Globus pallidus (tissue), 1 donor: ENCODE measurements around the gene AVP.

ENCODE experiments used
- DNase-seq: peaks from one replicate; pipeline ENCODE4 v3.0.0-alpha.2; 2015; ENCODE audit warnings: low spot score

Gene AVP

DNA sequence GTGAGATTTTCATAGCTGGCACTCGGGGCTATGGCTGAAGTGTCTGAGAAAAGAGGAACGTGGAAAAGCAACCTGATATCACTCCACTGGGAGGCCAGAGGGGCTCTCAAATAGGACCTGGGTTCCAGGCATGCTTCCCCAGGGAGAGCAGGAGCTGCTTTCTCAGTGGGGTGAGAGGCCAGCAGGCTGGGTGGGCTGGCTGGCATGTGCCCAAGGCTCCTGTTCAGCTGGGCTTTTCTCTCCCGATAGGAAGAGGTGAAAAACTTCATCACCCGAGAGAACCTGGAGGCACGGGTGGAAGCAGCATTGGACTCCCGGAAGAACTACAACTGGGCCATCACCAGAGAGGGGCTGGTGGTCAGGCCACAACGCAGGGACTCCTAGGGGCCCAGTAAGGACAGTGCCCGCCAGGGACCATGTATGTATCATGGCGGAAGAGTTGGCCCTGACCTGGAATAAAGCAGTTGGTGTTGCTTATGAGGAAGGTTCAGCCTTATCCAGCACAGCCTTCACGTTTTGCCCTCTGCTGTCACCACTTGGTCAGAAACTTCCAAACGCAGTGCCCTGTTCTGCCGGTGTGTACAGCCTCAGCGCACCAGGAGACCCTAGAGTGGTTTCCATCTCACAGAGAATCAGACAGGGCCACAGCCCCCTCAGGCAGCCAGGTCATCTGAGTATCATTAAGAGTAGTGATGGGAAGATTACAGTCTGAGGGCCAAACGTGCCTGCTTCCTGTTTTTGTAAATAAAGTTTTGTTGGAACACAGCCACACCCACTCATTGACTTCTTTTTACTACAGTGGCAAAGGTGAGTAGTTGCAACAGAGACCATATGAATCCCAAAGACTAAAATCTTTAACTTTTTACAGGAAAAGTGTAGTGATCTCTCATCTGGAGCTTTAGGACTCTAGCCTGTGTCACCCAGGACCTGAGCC, 36.8 kb downstream of the AVP start:
- no peak for DNase-seq

DNA sequence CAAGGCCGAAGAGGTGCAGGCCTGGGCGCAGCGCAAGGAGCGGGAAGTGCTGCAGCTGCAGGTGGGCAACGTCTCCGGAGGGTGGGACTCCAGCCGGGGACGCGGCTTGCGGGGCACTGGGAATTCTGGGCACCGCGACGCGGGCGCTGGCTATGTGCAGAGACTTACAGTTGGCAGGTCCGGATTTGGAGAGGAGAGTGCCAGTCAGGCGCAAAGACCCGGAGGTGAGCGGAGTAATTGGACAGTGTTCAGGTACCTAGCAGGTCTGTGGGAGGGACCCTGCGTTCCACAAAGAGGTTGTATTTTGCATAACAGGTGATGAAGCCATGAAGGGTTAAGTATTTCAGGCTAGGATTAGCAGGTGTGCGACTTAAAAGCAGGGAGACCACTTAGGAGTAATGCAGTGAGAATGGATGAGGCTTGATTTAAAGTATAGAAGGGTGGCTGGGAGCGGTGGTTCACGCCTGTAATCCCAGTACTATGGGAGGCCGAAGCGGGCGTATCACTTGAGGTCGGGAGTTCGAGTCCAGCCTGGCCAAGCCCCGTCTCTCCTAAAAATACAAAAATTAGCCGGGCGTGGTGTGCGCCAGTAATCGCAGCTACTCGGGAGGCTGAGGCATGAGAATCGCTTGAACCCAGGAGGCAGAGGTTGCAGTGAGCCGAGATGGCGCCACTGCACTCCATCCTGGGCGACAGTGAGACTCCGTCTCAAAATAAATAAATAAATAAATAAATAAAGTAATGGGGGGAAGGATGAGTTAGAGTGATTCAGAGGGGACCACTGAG, 37.7 kb downstream of the AVP start:
- no peak for DNase-seq

DNA sequence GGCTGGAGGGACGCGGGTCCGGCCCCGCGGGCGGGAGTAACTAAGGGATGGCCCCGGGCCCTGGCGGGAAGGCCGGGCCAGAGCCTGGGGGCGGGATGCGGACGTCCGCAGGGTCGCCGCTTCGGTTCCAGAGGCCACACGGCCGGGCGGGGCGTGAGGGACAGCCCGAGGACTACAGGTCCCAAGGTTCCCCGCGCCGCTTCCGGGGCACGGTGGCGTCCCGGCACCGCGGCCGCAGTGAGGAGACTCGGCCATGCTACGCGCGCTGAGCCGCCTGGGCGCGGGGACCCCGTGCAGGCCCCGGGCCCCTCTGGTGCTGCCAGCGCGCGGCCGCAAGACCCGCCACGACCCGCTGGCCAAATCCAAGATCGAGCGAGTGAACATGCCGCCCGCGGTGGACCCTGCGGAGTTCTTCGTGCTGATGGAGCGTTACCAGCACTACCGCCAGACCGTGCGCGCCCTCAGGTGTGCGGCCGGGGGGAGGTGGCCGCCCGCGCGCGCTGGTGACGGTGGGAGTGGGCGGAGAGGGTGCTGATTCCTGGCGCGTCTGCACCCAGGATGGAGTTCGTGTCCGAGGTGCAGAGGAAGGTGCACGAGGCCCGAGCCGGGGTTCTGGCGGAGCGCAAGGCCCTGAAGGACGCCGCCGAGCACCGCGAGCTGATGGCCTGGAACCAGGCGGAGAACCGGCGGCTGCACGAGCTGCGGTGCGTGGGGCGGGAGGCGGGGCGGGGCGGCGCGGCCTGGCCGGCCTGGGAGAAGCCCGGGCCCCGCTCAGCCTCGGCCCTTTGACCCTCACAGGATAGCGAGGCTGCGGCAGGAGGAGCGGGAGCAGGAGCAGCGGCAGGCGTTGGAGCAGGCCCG, 38.5 kb downstream of the AVP start, which contains the start of gene MRPS26:
Gene MRPS26, plus strand, starts transcription at position 237 of the 861 bp plus-strand sequence. Its CDS starts 17 bp downstream, at position 254.
- peak; percentile 87 for DNase-seq

DNA sequence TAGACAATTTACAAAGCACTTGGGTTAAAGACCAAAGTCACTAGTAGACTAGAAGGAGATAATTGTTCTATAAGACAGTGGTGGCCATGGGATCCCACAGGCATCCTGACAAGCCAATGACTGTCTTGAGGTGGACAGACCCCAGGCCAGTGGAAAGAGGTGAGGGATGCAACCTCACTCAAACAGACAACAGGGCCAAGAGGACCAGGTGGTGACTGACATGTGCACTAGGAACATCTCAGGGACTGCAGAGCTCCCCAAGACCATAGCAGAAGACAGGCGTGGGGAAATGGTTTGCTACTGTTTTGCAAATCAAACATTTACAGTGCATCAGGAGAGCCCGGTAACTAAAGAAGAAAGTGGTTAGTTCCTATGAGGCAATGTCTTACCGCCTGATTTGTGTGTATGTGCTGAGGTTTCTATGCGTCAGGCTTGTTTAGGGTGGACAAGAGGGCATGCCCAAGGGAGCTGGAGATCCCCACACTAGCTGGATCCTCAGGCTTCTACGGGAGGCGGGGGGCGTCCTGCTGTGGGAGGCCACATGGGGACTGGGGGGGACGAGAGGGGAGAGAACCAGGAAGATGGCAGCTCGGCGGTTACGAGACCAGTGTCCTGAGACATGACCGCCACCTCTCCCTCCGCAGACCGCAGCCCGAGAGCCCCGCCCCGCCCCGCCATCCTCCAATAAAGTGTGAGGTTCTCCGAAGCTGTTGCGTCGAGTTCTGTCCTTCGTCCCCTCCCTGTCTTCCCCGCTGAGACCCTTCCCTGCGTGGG, 39.3 kb downstream of the AVP start:
- no peak for DNase-seq

DNA sequence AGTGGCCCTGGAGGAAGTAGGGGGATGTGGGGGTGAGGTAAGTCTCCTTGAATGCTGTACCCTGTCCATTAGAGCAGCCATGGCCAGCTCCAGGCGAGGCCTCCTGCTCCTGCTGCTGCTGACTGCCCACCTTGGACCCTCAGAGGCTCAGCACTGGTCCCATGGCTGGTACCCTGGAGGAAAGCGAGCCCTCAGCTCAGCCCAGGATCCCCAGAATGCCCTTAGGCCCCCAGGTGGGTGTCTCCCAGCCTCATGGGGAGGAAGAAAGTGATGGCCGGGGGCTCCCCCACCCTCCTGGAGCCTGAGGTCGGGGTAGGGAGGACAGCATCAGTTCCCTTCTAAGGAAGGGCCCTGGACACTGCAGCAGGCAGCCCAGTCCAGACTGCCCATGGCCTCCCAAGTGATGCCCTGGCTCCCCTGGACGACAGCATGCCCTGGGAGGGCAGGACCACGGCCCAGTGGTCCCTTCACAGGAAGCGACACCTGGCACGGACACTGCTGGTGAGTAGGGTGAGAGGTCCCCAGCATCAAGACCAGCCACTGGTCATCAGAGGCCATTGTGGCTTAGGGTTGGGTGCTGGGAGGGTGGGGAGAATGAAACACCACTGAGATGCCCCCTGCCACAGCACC, 40.1 kb downstream of the AVP start:
- DNase-seq = no peak

DNA sequence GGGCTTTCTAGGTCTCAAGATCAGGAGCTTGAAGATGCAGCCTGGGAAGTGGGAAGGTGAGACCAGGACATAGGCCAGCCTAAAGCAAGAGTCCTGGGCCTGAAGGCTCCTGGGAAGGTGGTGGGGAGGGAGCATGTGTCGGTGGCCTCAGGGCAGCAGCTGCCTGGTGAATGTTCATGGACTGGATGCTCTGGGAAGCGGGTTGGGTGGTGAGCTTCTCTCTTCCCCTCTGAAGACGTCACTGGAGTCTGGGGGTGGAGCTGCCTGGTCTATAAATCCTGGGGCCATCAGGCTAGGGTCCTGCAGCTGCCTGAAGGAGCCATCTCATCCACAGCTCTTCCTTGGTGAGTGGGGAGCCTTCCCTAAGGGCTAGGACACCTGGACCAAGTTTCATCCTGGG, 41.2 kb downstream of the AVP start, which contains the start of gene GNRH2:
Gene GNRH2, plus strand, starts transcription at position 301 of the 400 bp plus-strand sequence. CDS start 793 bp downstream, outside the sequence.
- DNase-seq = no peak

DNA sequence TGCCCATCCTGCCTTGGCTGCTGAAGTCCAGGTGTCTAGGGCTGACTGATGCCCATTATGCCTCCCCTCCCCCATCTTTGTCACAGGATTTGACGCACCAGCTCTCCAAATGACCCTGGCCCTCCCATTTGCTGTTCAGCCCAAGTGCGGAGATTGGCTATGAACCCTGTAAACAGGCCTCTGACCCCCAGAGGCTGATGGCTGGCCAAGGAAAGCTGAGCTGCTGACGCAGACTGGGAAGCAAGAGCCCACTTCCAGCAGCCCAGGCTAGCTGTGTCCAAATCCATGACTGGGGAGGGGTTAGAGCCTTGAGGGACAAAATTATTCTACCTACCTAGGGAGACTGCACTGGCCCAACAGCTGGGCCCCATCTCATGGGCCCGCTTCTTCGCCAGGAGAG, 41.9 kb downstream of the AVP start:
- no peak for DNase-seq

DNA sequence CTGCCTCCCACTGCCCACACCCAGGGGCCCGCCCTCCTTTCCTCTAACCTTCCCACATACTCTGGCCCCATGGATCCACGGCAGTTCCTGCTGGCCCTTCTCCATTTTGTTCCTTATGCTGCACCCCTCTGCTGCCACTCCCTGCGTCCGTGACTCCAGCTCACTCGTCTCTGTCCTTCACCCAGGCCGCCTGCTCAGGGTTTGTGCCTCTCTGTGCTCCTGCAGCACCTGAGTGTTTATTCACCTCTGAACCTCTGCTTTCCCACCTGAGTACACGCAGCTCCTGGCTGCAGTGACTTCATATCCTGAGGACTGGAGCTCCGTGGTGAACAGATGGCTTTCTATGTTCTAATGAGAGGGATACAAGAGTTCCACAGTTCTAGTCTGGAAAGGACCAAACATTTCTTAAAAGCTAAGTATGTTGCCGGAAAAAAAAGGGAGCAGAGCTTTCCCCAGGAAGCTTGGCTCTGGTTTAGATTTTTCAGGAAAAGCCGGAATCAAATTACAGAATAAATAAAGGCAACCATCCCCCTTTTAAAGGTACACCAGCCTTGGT, 42.6 kb downstream of the AVP start:
- no peak for DNase-seq

DNA sequence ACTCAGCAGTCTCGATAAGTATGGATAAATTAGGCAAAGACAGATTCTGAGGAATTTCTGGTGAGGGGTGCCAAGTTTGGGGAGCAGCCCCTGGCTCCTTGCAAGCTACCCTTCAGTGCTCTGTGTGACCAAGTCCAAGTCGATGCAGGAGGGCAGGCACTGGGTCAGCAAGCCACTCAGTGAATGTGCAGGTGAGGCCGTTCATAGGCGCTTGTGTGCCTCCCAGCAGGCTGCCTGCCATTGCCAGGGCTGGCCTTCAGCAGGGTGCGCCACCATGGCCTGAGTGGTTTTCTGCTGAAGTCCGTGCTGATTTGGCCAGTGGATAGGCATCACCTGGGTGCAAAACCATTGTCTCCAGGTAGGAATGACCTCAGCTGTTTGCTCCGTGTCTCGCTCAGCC, 44.4 kb downstream of the AVP start:
- DNase-seq = no peak

DNA sequence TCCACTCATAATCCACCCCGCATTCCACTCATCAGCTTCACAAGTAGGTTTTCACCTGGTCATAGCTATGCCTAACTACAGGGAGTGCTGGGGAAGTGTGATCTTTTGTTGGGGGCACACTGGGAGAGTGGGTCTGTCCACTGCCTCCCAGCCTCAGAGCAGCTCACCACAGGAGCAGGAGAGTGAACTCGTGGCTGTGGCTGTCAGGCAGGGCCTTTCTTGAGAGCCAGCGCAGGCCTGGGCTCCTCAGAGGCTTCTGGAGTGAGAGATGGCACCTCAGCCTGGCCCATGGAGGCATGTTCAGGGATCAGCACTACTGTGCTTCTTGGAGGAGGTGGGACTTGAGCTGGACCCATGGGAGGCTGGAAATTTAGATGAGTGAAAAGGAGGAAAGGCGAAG, 45.1 kb downstream of the AVP start:
- DNase-seq = no peak

DNA sequence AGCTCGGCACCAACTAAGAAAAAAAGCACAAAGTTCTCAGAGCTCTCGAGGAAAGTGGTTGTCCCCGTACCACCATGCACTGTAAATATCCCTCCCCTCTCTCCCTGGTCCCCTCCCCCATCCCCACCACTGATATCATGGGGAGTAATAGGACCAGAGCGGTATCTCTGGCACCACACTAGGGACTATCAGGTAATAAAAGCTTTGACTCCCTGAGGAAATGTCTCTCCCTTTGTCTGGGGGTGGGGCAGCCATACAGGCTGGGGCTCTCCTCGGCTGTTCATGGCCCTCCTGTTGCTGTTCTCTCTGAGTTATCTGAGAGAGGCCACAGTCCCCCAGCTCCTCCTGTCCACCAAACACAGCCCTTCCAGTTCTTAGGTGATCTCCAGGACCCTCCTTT, 46.1 kb downstream of the AVP start:
- no peak for DNase-seq

DNA sequence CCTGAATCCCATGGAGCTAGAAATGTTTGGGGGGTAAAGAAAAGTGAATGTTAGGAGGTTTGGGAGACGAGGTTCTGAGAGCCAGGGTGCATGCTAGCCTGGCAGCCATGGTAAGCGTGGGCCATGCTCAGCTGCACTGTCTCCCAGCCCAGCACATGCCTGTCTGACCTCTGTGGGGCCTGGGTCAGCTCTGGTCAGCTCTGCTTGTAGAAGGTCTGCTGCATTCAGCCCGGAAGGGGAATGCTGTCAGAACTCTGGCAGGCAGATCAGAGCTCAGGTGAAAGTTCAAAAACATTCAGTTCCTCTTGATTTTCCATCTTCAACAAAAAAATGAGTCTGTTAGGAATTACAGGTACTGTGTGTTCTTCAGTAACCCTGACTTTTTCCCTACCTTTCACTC, 46.9 kb downstream of the AVP start:
- DNase-seq = no peak

DNA sequence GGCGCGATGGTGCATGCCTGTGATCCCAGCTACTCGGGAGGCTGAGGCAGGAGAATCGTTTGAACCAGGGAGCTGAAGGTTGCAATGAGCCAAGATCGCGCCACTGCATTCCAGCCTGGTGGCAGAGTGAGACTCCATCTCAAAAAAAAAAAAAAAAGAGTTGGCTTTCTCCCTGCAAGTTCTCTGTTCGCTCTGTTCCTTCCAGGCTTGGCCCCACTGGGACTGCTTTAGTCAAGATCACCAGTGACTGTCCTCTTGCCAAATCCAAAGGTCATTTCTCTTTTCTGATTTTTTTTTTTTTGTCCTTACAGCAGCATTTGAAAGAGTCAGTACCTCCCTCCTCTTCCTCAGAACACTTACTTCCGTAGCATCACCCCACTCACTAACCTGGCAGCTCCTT, 51.9 kb downstream of the AVP start:
- peak; percentile 38 for DNase-seq
